Measurements from ENCODE around the gene MAP4K4.

Gene MAP4K4

DNA sequence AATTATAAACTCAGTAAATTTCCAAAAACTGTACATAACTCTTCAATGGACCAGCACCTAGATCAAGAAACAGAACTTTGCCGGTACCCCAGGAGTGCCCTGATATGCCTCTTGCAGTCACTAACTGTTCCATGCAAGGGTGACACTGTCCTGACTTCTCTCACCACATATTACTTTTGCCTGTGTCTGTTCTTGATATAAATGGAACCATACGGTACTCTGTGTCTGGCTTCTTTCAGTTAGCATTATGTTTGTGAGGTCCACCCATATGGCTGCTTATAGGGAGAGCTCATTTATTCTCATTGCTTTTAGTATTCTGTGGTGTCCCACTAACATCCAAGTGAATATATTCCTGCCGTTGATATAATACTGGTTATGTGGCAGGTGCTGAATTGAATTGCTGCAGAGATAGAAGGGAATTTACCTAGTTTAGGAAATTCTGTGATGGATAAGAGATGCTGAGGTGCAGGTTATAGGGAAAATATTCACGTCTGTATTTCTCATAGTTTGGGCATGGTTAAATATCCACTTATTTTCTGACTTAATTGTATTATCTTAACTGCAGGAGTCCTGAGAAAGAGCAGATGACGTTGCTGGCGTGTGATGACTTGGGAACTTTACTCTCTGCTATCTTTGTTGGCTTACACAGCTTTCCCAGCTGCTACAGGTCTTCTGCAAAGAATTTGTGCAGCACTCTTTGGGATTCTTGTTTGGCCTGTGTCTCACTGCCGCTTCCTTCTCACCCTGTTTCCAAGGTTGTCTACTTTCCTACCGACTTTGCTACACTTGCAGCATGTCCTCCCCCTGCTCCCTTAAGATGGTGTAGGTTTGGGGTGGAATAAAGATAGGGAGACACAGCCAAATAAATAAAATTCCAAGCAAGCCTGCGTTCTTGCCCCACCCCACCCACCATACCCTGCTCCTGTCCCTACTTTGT lies 107.9 kb downstream of the MAP4K4 start:
- TF ChIP-seq GATA3 (IDR thresholded peaks at IDR 0.05; ENCODE audit: low read depth, low read length) (no peak), GATA2 (IDR thresholded peaks at IDR 0.05; ENCODE audit: low read depth, low read length) (no peak)

DNA sequence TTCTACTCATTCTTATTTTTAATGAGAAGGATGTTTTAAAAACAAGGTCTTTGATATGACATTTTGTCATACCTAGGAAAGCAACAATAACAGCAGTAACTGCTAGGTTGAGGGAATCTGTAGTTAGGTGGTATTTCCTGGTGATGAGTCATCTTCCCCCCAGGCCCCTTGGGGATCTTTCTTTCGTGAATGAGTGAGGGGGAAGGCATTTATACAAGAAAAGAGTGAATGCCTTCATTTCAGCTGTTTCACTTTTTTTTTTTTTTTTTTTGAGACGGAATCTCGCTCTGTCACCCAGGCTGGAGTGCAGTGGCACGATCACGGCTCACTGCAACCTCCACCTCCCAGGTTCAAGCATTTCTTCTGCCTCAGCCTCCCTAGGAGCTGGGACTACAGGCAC lies 108.6 kb downstream of the MAP4K4 start:
- no peak for TF ChIP-seq GATA2 (IDR thresholded peaks at IDR 0.05; ENCODE audit: low read depth, low read length)
- TF ChIP-seq GATA3 (IDR thresholded peaks at IDR 0.05; ENCODE audit: low read depth, low read length), result no peak

DNA sequence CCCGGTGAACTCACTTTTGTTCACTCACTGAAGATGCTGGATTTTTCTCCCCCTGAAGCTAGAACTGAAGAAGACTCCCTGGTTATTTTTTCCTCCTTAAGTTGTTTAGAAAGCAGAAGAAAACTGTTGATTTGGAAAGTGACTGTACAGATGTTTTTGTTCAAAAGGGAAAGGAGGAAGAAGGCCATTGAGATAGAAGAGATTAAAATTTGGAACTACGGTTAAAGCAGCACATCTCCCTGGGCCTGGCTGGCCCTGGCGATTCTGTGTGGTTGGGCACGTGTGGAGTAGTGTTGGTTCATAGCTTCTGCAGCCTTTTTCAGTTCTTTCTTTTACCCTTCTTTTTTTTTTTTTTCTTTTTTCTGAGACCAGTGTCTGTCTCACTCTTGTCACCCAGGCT lies 109.2 kb downstream of the MAP4K4 start:
- TF ChIP-seq GATA3 (IDR thresholded peaks at IDR 0.05; ENCODE audit: low read depth, low read length), result no peak
- TF ChIP-seq GATA2 (IDR thresholded peaks at IDR 0.05; ENCODE audit: low read depth, low read length), result no peak; the same call in 1 of the 2 replicates

DNA sequence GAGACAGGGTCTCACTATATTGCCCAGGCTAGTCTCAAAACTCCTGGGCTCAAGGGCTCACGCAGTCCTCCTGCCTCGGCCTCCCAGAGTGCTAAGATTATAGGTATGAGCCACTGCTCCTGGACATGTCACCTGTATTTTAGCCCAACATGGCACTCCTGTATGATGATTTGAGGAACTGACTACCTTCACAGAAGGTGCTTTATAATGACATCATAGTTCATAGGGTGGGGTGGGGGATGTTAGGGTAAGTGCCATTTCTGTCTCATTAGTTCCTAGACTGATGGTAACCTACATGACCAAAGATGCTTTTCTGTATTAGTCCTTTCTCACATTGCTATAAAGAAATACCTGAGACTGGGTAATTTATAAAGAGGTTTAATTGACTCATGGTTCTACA lies 109.7 kb downstream of the MAP4K4 start:
- TF ChIP-seq GATA3 (IDR thresholded peaks at IDR 0.05; ENCODE audit: low read depth, low read length), result no peak
- no peak for TF ChIP-seq GATA2 (IDR thresholded peaks at IDR 0.05; ENCODE audit: low read depth, low read length)

DNA sequence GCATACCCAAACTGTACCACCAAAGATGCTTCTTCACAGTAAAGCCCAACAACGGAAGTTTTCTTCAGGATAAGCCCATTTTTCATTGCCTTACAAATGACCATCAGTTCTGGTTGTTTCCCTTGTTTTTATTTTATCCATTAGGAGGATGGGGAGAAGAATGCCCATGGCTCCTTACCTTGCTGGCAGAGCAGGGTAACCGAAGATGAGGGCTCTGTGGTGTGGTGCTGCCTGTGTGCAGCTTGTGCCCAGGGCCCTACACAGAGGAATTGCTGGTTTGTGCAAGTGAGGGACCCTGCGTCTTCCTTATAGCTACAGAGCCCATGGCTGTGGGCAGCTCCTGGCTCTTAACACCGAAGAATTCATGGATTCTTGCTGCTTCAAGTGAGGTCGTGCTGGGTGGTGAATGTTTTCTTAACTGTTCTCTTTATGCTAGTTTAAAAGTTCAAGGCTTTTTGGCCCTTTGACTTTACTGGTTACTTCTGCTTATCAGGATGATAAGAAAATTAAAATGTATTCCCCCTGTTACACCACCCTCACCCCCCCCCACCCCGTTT lies 110.6 kb downstream of the MAP4K4 start:
- TF ChIP-seq GATA2 (IDR thresholded peaks at IDR 0.05; ENCODE audit: low read depth, low read length) (no peak), GATA3 (IDR thresholded peaks at IDR 0.05; ENCODE audit: low read depth, low read length) (no peak)

DNA sequence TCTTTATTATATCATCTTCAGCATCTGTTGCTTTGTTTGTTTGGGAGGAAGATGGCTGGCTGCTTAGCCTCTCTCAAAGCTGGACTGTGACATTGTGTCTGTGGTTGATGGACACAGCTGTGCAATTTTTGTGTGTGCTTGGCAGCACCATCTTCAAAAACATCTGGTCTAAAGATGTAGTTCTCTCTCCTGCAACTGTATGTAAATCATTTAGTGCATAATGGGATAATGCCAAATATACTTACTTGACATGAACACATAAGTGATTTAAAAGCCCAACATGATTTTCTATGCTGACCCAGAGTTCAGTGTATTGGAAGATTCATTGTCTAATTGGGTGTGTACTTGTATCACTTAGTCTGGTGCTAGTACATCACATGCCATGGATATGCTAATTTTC lies 112.2 kb downstream of the MAP4K4 start:
- TF ChIP-seq GATA3 (IDR thresholded peaks at IDR 0.05; ENCODE audit: low read depth, low read length) (no peak), GATA2 (IDR thresholded peaks at IDR 0.05; ENCODE audit: low read depth, low read length) (no peak)

DNA sequence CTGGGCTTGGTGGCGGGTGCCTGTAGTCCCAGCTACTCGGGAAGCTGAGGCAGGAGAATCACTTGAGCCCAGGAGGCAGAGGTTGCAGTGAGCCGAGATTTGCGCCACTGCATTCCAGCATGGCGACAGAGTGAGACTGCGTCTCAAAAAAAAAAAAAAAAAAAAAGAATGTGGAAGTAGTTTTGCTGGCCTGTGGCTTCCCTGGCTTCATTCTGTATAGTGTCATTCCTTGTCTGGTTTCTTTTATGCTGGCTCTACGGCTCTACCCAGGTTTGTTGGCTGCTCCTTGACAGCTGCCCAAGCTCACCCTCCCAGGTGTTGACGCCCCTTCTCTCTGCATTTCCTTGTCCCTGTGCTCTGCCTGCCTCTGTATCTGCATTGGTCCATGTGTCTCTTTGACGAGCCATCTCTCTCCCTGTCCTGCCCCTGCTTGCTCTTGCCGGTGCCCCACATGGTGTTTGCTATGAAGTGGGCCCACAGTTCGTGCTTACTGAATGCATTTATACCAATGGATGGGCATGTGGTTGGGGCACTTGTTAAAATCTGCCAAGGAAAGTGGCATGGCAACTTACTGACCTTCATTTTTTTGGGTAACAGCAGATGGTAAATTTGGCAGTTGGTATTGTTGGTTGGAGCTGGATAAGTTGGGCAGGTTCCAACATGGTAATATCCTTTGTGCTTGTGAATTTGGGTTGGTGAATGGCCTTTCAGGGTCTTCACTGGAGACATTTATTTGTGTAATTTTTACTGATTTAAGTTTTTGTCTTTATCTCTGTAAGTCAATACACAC lies 113.9 kb downstream of the MAP4K4 start:
- no peak for TF ChIP-seq GATA2 (IDR thresholded peaks at IDR 0.05; ENCODE audit: low read depth, low read length)
- TF ChIP-seq GATA3 (IDR thresholded peaks at IDR 0.05; ENCODE audit: low read depth, low read length), result no peak

DNA sequence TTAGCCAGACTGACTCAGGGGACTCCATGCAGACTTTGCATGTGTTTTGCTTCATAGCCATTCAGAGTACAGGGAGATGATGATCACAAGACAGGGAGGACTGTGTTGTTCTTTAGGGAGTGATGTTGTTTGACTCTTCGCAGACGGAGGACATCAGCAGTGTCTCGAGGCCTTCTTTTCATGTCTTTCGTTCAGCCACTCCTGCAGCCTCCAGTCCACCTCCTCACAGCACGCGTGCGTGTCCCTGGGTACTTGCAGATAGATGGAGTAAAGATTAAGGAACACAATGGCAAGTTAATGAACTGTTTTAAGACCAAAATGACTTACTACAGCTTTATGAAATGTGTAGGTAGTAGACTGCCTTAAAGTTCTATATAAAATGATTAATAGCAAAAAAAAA lies 114.7 kb downstream of the MAP4K4 start:
- TF ChIP-seq GATA2 (IDR thresholded peaks at IDR 0.05; ENCODE audit: low read depth, low read length), result no peak

DNA sequence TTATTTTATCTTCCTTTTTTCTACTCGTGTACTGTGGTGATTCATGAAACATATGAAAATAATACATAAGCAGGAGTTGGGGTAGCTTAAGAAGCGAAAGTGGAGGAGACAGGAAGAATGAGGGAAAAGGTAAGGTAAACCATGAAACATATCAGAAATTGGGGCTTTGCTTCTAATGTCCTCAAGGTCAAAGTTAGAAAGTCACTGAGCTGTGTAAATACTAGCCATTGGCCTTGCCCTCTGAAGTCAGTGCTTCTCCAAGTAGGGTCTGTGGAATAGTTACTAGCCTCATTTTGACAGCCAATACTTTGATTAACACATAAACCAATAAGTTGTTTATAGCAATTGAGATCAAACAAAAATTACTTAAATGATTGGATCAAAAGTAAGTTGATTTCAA lies 117.2 kb downstream of the MAP4K4 start:
- TF ChIP-seq GATA3 (IDR thresholded peaks at IDR 0.05; ENCODE audit: low read depth, low read length) (no peak), GATA2 (IDR thresholded peaks at IDR 0.05; ENCODE audit: low read depth, low read length) (no peak)

DNA sequence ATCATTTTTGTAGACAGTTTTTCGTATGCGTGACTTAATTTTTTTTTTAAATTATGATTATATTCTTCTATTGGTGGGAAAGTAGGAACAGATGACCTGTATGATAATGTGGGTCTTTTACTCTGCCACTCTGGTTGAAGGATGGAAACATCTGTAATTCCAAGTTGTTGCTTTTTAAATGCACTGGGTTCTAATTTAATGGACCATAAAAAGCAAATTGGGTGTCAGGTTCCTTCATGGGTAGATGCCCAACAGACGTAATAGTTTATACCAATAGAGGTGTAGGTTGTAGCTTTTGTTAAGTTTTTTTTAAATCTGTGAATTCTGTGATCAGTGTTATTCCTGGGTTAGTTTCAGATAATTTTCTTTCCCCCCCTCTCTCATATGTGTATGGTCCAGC lies 117.6 kb downstream of the MAP4K4 start:
- TF ChIP-seq GATA2 (IDR thresholded peaks at IDR 0.05; ENCODE audit: low read depth, low read length), result no peak

DNA sequence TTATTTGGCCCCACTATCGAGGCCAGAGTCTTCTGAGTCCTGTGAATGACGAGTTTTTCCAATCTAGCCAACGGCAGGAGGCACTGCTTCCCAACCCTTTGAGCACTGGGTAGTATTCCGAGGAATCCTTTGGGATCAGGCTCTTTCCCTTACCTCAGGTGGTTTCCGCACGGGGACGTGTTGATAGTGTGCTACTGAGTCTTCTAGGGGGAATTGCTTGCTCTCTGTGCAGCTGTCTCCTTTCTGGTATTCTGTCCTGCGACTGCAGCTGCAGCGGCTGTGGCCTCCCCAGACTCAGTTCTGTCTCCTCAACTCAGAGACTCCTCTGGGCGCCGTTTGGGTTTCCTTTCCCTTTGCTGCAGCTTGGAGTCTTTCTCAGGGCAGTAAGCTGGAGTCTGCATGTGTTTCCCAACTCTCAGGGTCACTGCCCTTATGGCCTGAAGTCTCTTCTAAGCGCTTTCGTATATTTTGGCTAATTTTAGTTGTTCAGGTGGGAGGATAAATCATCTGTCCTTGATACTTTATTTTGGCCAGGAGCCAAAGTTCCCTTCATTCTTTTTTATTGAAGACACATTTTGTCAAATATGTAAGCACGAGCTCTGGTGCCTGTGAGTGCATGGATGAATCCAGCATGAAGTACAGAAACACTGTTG lies 118.4 kb downstream of the MAP4K4 start:
- no peak for TF ChIP-seq GATA2 (IDR thresholded peaks at IDR 0.05; ENCODE audit: low read depth, low read length)
- TF ChIP-seq GATA3 (IDR thresholded peaks at IDR 0.05; ENCODE audit: low read depth, low read length), result no peak

DNA sequence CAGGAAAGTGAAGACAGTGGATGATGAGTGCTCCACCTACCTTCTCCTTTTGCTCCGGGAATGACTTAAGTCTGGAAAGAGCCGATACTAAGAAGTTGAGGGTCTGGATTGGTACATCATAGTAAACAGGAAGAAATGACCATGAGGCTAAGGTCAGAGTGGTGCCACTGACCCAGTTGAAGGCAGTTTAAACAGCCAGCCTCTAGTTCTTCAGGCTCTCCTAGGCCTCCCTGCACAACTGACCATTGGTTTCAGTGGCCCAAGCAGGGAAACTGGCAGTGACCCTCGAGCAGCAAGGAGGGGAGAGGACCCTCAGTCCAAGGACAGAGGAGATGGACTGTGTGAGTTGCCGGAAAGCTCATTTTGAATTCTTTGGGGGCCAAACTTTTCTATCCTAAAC lies 119.1 kb downstream of the MAP4K4 start:
- TF ChIP-seq GATA2 (IDR thresholded peaks at IDR 0.05; ENCODE audit: low read depth, low read length), result no peak
- no peak for TF ChIP-seq GATA3 (IDR thresholded peaks at IDR 0.05; ENCODE audit: low read depth, low read length)

DNA sequence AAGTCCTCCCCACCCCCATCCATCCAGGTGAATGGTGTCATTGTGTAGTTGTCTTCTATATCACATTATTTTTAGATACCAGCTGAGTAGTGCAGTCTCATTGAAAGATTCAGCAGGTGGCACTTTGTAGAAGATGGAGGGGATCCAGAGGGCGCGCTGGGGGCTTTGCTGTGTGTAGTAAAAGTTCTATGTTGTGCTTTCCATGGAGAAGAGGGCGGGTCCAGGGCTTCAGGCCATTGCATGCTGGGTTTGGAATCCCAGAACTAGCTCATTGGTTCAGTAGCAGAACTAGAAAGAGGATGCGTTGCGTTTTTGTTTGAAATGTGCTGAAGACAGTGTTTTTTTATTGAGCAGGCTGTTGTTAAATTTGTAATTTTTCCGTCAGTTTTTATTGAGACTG lies 120.0 kb downstream of the MAP4K4 start:
- TF ChIP-seq GATA3 (IDR thresholded peaks at IDR 0.05; ENCODE audit: low read depth, low read length) (no peak), GATA2 (IDR thresholded peaks at IDR 0.05; ENCODE audit: low read depth, low read length) (no peak)

All from SH-SY5Y (cell line).